Stimulated activated CD4-positive, alpha-beta T cell treated with anti-CD3 and anti-CD28 coated beads, Interleukin-2, amount 100 ng/mL, for 48 hours (primary cell): ENCODE data around the gene PCDHB7.
A peak's percentile ranks its signal among the peaks of the same experiment; 100 is the strongest.
"Not testable (repeated sequence)": the region's sequence is repeated elsewhere in the genome, so short reads cannot be mapped to it uniquely, and the experiment has no call there.

Experiments
- DNase-seq, 2 donors: peaks; one replicate each; pipeline ENCODE4 v3.0.0-alpha.2; 2020

Gene PCDHB7

GRCh38 chr5:141172381-141173204 lies at the start of gene PCDHB7:
Gene PCDHB7 (plus strand): TSS chr5:141172644. CDS start chr5:141172836, 192 bp downstream.
- DNase-seq, result peak in 1 of 2 donors; percentile 19

GRCh38 chr5:141123396-141124135 lies 48.9 kb upstream of the PCDHB7 start:
- not testable (repeated sequence) for DNase-seq

GRCh38 chr5:141127305-141127704 lies 45.1 kb upstream of the PCDHB7 start:
- no peak for DNase-seq

GRCh38 chr5:141135030-141135717 lies 37.3 kb upstream of the PCDHB7 start, which contains the start of gene PCDHB5:
Gene PCDHB5 (plus strand): TSS chr5:141135206. CDS start chr5:141135435, 229 bp downstream.
- DNase-seq, result no peak

GRCh38 chr5:141135718-141136266 lies 36.7 kb upstream of the PCDHB7 start:
- DNase-seq, result no peak

- DNase-seq, result not testable (repeated sequence)
These were observed 35.1 kb upstream of the PCDHB7 start for GRCh38 chr5:141137346-141137745.

GRCh38 chr5:141149812-141150211 lies 22.6 kb upstream of the PCDHB7 start, which contains the start of gene PCDHB6:
Gene PCDHB6 (plus strand): TSS chr5:141150057. CDS start chr5:141150258, 201 bp downstream.
- DNase-seq, result no peak

GRCh38 chr5:141150224-141150992 lies 22.0 kb upstream of the PCDHB7 start:
- no peak for DNase-seq

- DNase-seq, result no peak
These were observed 21.5 kb upstream of the PCDHB7 start for GRCh38 chr5:141150993-141151325.

- DNase-seq, result not testable (repeated sequence)
These were observed 20.8 kb upstream of the PCDHB7 start for GRCh38 chr5:141151632-141152031.

GRCh38 chr5:141152096-141152495 lies 20.3 kb upstream of the PCDHB7 start:
- not testable (repeated sequence) for DNase-seq

- no peak for DNase-seq
These were observed 16.7 kb upstream of the PCDHB7 start for GRCh38 chr5:141155540-141156374.

GRCh38 chr5:141157356-141157755 lies 15.1 kb upstream of the PCDHB7 start:
- DNase-seq, result not testable (repeated sequence)

GRCh38 chr5:141157901-141158300 lies 14.5 kb upstream of the PCDHB7 start:
- not testable (repeated sequence) for DNase-seq

- not testable (repeated sequence) for DNase-seq
These were observed 2.1 kb downstream of the PCDHB7 start for GRCh38 chr5:141174291-141175104.

- DNase-seq, result no peak
These were observed 3.5 kb downstream of the PCDHB7 start for GRCh38 chr5:141175933-141176332.

- not testable (repeated sequence) for DNase-seq
These were observed 5.2 kb downstream of the PCDHB7 start, which contains the start of gene PCDHB8 for GRCh38 chr5:141177577-141178191. Gene PCDHB8 (plus strand): TSS chr5:141177790. CDS start chr5:141178035, 245 bp downstream.

- not testable (repeated sequence) for DNase-seq
These were observed 6.9 kb downstream of the PCDHB7 start for GRCh38 chr5:141179371-141179770.

- not testable (repeated sequence) for DNase-seq
These were observed 7.4 kb downstream of the PCDHB7 start for GRCh38 chr5:141179876-141180275.
